HEK293 (cell line): ENCODE measurements around the gene EPAS1.

Source experiments
- CTCF ChIA-PET: fragments of 350-600 bp; formaldehyde crosslinking; extraction: SDS; loops from one replicate; lab custom pipeline; 2021; ENCODE audit warnings: antibody characterized with exemption; lab: Yijun Ruan, JAX
- POLR2A ChIA-PET: fragments of 300-600 bp; formaldehyde crosslinking; extraction: SDS; loops from one replicate; lab custom pipeline; 2020; ENCODE audit warnings: antibody characterized with exemption, inconsistent platforms; lab: Yijun Ruan, JAX
- H3K27ac ChIP-seq: fragments of 200-500 bp; sonication (Bioruptor generic); 2 replicates; pipeline ENCODE4 v1.5.1; 2014; ENCODE audit warnings: low read depth, low read length, control low read depth, inconsistent platforms; ENCODE audit errors: extremely low read depth
- H3K36me3 ChIP-seq, 2 experiments: fragments of 200-500 bp in 1 of 2; sonication (Bioruptor generic) in 1 of 2; 1 replicate in 1 of 2; 2 replicates in 1 of 2; pipeline ENCODE4 v1.5.1; 2014 to 2017; ENCODE audit warnings: inconsistent platforms in 2 of 2, low read length in 2 of 2; ENCODE audit not compliant: control insufficient read depth in 2 of 2, insufficient read depth in 1 of 2
- H3K4me1 ChIP-seq: fragments of 200-500 bp; sonication (Bioruptor generic); 2 replicates; pipeline ENCODE4 v1.5.1; 2014; ENCODE audit warnings: mild to moderate bottlenecking, low read length, inconsistent platforms; ENCODE audit not compliant: control insufficient read depth, insufficient read depth
- H3K4me3 ChIP-seq: 2 replicates; pipeline ENCODE4 v1.5.1; 2011; ENCODE audit warnings: low read depth, mild to moderate bottlenecking, control low read depth, low read length, moderate library complexity
- H3K9me3 ChIP-seq: fragments of 200-500 bp; sonication (Bioruptor generic); 2 replicates; pipeline ENCODE4 v1.5.1; 2014; ENCODE audit warnings: low read depth, low read length, inconsistent platforms; ENCODE audit not compliant: control insufficient read depth, insufficient read depth
- EGR2 ChIP-seq: fragments of 450-650 bp; formaldehyde crosslinking; IDR thresholded peaks from 2 replicates; pipeline ENCODE4 v1.5.1; 2016; ENCODE audit warnings: low read depth, missing biosample characterization, missing genetic modification characterization
- GLIS2 ChIP-seq: fragments of 450-650 bp; formaldehyde crosslinking; IDR thresholded peaks from 2 replicates; pipeline ENCODE4 v1.5.1; 2016; ENCODE audit warnings: missing biosample characterization, missing genetic modification characterization
- KLF1 ChIP-seq: fragments of 450-650 bp; formaldehyde crosslinking; IDR thresholded peaks from 2 replicates; pipeline ENCODE4 v1.5.1; 2016; ENCODE audit warnings: missing biosample characterization, missing genetic modification characterization
- KLF8 ChIP-seq: fragments of 450-650 bp; formaldehyde crosslinking; IDR thresholded peaks from 2 replicates; pipeline ENCODE4 v1.5.1; 2016; ENCODE audit warnings: missing biosample characterization, missing genetic modification characterization
- MEIS1 ChIP-seq: sonication (generic); formaldehyde crosslinking; IDR thresholded peaks from 2 replicates; pipeline ENCODE4 v1.8.1; 2022; ENCODE audit warnings: missing genetic modification reagents, mild to moderate bottlenecking, borderline replicate concordance
- SCRT2 ChIP-seq: fragments of 450-650 bp; formaldehyde crosslinking; IDR thresholded peaks from 2 replicates; pipeline ENCODE4 v1.5.1; 2016; ENCODE audit warnings: missing biosample characterization, missing genetic modification characterization
- SP2 ChIP-seq: fragments of 450-650 bp; formaldehyde crosslinking; IDR thresholded peaks from 2 replicates; pipeline ENCODE4 v1.5.1; 2016; ENCODE audit warnings: missing biosample characterization, missing genetic modification characterization
- SP3 ChIP-seq: fragments of 450-650 bp; formaldehyde crosslinking; IDR thresholded peaks from 2 replicates; pipeline ENCODE4 v1.5.1; 2016; ENCODE audit warnings: missing biosample characterization, missing genetic modification characterization
- TCF7L2 ChIP-seq: IDR thresholded peaks from 2 replicates; pipeline ENCODE4 v1.6.1; 2011; ENCODE audit warnings: low read depth, mild to moderate bottlenecking, inconsistent platforms, low read length, moderate library complexity, borderline replicate concordance
- ZFHX2 ChIP-seq: fragments of 450-650 bp; formaldehyde crosslinking; conservative IDR thresholded peaks from 2 replicates; pipeline ENCODE4 v1.5.1; 2016; ENCODE audit warnings: missing biosample characterization, missing genetic modification characterization
- ZNF211 ChIP-seq: fragments of 450-650 bp; formaldehyde crosslinking; IDR thresholded peaks from 2 replicates; pipeline ENCODE4 v1.5.1; 2016; ENCODE audit warnings: low read depth, missing biosample characterization, missing genetic modification characterization
- ZNF223 ChIP-seq: fragments of 450-650 bp; formaldehyde crosslinking; IDR thresholded peaks from 2 replicates; pipeline ENCODE4 v1.5.1; 2016; ENCODE audit warnings: missing biosample characterization, missing genetic modification characterization
- ZNF239 ChIP-seq: fragments of 450-650 bp; formaldehyde crosslinking; IDR thresholded peaks from 2 replicates; pipeline ENCODE4 v1.5.1; 2016; ENCODE audit warnings: missing biosample characterization, missing genetic modification characterization
- ZNF292 ChIP-seq: fragments of 450-650 bp; formaldehyde crosslinking; IDR thresholded peaks from 2 replicates; pipeline ENCODE4 v1.5.1; 2016; ENCODE audit warnings: low read depth, missing biosample characterization, missing genetic modification characterization, borderline replicate concordance
- ZNF302 ChIP-seq: fragments of 450-650 bp; formaldehyde crosslinking; IDR thresholded peaks from 2 replicates; pipeline ENCODE4 v1.5.1; 2016; ENCODE audit warnings: missing biosample characterization, missing genetic modification characterization, low read depth
- ZNF335 ChIP-seq: fragments of 450-650 bp; formaldehyde crosslinking; conservative IDR thresholded peaks from 2 replicates; pipeline ENCODE4 v1.5.1; 2016; ENCODE audit warnings: missing biosample characterization, missing genetic modification characterization
- ZNF664 ChIP-seq: fragments of 450-650 bp; formaldehyde crosslinking; IDR thresholded peaks from 2 replicates; pipeline ENCODE4 v1.5.1; 2016; ENCODE audit warnings: missing biosample characterization, missing genetic modification characterization
- ZSCAN30 ChIP-seq: fragments of 450-650 bp; IDR thresholded peaks from 2 replicates; pipeline ENCODE4 v1.5.1; 2018; ENCODE audit warnings: missing biosample characterization, mild to moderate bottlenecking, missing genetic modification characterization, moderate library complexity
- TF ChIP-seq, protein P1 (sequence below): fragments of 450-650 bp; formaldehyde crosslinking; conservative IDR thresholded peaks from 2 replicates; pipeline ENCODE4 v1.5.1; 2016; ENCODE audit warnings: low read depth, missing biosample characterization, missing genetic modification characterization
- TF ChIP-seq, protein P2 (sequence below): fragments of 450-650 bp; formaldehyde crosslinking; optimal IDR thresholded peaks from 2 replicates; pipeline ENCODE3; 2016; ENCODE audit warnings: missing biosample characterization, mild to moderate bottlenecking, missing genetic modification characterization
- TF ChIP-seq, protein P3 (sequence below): fragments of 450-650 bp; formaldehyde crosslinking; IDR thresholded peaks from 2 replicates; pipeline ENCODE4 v1.5.1; 2016; ENCODE audit warnings: missing biosample characterization, missing genetic modification characterization
- TF ChIP-seq, protein P4 (sequence below): fragments of 450-650 bp; formaldehyde crosslinking; IDR thresholded peaks from 2 replicates; pipeline ENCODE4 v1.5.1; 2016; ENCODE audit warnings: missing biosample characterization, missing genetic modification characterization
- TF ChIP-seq, protein P5 (sequence below): fragments of 450-650 bp; formaldehyde crosslinking; IDR thresholded peaks from 2 replicates; pipeline ENCODE4 v1.5.1; 2016; ENCODE audit warnings: missing biosample characterization, missing genetic modification characterization
- TF ChIP-seq, protein P6 (sequence below): fragments of 450-650 bp; formaldehyde crosslinking; IDR thresholded peaks from 2 replicates; pipeline ENCODE4 v1.5.1; 2017; ENCODE audit warnings: missing biosample characterization, missing genetic modification characterization

EPAS1 gene

DNA sequence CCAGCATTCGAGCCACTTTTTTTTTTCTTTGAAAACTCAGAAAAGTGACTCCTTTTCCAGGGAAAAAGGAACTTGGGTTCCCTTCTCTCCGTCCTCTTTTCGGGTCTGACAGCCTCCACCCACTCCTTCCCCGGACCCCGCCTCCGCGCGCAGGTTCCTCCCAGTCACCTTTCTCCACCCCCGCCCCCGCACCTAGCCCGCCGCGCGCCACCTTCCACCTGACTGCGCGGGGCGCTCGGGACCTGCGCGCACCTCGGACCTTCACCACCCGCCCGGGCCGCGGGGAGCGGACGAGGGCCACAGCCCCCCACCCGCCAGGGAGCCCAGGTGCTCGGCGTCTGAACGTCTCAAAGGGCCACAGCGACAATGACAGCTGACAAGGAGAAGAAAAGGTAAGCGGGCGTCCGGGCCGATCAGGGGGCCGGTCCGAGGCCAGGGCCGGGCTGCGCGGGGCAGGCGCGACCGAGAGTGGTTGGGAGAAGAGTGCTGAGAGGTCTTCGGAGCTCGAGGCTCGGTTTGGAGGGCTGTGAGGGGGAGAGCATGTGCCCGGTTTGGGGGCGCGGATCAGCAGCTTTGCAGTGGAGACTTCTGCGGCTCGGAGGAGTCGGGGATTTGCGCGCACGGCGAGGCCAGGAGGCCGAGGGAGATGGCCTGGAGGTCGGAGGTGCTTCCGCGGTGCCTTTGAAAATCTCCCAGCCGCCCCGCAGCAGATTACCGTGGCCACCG is 502 bp downstream of the EPAS1 start:
- Histone ChIP-seq H3K4me1 (no peaks in the 10 kb centered on the region), H3K27ac (peak overlapping the region; percentile 58), H3K4me3 (peak overlapping the region; percentile 65), H3K36me3 (no peaks in the 10 kb centered on the region), H3K9me3 (no peaks in the 10 kb centered on the region)
- ChIA-PET POLR2A (interaction anchor here (0.7 to 1.1 kb wide), 6 partner anchors 14 to 235 kb away, joined by 3 to 7 read pairs (median 4); no protein-coding TSS in a partner anchor), CTCF (interaction anchor here (0.6 to 1.9 kb wide), 8 partner anchors 11 to 1206 kb away, joined by 3 to 13 read pairs (median 4); no protein-coding TSS in a partner anchor)
- 0 out of 2 replicates have a peak, but pooled peaks have one; percentile 13 for TF ChIP-seq ZSCAN30
- TF ChIP-seq ZNF239 (tag by site-specific recombination) = no peak
- peak; percentile 74 for TF ChIP-seq EGR2 (tag by site-specific recombination)
- 0 out of 2 replicates have a peak, but pooled peaks have one; percentile 23 for TF ChIP-seq KLF8 (tag by site-specific recombination)
- TF ChIP-seq SCRT2 (tag by site-specific recombination) = 0 out of 2 replicates have a peak, but pooled peaks have one; percentile 23
- peak; percentile 52 for TF ChIP-seq SP2 (tag by site-specific recombination)
- peak; percentile 23; the same call in 1 of the 2 replicates for TF ChIP-seq GLIS2 (tag by site-specific recombination)
- TF ChIP-seq ZNF302 (tag by site-specific recombination) = no peak
- TF ChIP-seq KLF1 = peak; percentile 43; the same call in 1 of the 2 replicates
- TF ChIP-seq ZNF211 (tag by site-specific recombination) = no peak
- TF ChIP-seq TCF7L2 = peak; percentile 51; the same call in 1 of the 2 replicates
- TF ChIP-seq ZFHX2 = peak; percentile 88
- peak; percentile 85 for TF ChIP-seq SP3 (tag by site-specific recombination)
- TF ChIP-seq, protein P1, sequence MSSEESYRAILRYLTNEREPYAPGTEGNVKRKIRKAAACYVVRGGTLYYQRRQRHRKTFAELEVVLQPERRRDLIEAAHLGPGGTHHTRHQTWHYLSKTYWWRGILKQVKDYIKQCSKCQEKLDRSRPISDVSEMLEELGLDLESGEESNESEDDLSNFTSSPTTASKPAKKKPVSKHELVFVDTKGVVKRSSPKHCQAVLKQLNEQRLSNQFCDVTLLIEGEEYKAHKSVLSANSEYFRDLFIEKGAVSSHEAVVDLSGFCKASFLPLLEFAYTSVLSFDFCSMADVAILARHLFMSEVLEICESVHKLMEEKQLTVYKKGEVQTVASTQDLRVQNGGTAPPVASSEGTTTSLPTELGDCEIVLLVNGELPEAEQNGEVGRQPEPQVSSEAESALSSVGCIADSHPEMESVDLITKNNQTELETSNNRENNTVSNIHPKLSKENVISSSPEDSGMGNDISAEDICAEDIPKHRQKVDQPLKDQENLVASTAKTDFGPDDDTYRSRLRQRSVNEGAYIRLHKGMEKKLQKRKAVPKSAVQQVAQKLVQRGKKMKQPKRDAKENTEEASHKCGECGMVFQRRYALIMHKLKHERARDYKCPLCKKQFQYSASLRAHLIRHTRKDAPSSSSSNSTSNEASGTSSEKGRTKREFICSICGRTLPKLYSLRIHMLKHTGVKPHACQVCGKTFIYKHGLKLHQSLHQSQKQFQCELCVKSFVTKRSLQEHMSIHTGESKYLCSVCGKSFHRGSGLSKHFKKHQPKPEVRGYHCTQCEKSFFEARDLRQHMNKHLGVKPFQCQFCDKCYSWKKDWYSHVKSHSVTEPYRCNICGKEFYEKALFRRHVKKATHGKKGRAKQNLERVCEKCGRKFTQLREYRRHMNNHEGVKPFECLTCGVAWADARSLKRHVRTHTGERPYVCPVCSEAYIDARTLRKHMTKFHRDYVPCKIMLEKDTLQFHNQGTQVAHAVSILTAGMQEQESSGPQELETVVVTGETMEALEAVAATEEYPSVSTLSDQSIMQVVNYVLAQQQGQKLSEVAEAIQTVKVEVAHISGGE (tag by site-specific recombination) = no peak
- TF ChIP-seq, protein P2, sequence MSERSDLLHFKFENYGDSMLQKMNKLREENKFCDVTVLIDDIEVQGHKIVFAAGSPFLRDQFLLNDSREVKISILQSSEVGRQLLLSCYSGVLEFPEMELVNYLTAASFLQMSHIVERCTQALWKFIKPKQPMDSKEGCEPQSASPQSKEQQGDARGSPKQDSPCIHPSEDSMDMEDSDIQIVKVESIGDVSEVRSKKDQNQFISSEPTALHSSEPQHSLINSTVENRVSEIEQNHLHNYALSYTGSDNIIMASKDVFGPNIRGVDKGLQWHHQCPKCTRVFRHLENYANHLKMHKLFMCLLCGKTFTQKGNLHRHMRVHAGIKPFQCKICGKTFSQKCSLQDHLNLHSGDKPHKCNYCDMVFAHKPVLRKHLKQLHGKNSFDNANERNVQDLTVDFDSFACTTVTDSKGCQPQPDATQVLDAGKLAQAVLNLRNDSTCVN (tag by site-specific recombination) = peak; percentile 78
- TF ChIP-seq ZNF292 (tag by site-specific recombination) = no peak
- no peak for TF ChIP-seq ZNF664 (tag by site-specific recombination)
- TF ChIP-seq, protein P3, sequence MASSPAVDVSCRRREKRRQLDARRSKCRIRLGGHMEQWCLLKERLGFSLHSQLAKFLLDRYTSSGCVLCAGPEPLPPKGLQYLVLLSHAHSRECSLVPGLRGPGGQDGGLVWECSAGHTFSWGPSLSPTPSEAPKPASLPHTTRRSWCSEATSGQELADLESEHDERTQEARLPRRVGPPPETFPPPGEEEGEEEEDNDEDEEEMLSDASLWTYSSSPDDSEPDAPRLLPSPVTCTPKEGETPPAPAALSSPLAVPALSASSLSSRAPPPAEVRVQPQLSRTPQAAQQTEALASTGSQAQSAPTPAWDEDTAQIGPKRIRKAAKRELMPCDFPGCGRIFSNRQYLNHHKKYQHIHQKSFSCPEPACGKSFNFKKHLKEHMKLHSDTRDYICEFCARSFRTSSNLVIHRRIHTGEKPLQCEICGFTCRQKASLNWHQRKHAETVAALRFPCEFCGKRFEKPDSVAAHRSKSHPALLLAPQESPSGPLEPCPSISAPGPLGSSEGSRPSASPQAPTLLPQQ (tag by site-specific recombination) = peak; percentile 3; the same call in 1 of the 2 replicates
- TF ChIP-seq, protein P4, sequence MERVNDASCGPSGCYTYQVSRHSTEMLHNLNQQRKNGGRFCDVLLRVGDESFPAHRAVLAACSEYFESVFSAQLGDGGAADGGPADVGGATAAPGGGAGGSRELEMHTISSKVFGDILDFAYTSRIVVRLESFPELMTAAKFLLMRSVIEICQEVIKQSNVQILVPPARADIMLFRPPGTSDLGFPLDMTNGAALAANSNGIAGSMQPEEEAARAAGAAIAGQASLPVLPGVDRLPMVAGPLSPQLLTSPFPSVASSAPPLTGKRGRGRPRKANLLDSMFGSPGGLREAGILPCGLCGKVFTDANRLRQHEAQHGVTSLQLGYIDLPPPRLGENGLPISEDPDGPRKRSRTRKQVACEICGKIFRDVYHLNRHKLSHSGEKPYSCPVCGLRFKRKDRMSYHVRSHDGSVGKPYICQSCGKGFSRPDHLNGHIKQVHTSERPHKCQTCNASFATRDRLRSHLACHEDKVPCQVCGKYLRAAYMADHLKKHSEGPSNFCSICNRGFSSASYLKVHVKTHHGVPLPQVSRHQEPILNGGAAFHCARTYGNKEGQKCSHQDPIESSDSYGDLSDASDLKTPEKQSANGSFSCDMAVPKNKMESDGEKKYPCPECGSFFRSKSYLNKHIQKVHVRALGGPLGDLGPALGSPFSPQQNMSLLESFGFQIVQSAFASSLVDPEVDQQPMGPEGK (tag by site-specific recombination) = peak; percentile 71
- peak; percentile 48 for TF ChIP-seq ZNF335 (tag by site-specific recombination)
- TF ChIP-seq, protein P5, sequence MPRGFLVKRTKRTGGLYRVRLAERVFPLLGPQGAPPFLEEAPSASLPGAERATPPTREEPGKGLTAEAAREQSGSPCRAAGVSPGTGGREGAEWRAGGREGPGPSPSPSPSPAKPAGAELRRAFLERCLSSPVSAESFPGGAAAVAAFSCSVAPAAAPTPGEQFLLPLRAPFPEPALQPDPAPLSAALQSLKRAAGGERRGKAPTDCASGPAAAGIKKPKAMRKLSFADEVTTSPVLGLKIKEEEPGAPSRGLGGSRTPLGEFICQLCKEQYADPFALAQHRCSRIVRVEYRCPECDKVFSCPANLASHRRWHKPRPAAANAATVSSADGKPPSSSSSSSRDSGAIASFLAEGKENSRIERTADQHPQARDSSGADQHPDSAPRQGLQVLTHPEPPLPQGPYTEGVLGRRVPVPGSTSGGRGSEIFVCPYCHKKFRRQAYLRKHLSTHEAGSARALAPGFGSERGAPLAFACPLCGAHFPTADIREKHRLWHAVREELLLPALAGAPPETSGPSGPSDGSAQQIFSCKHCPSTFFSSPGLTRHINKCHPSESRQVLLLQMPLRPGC = no peak
- TF ChIP-seq, protein P6, sequence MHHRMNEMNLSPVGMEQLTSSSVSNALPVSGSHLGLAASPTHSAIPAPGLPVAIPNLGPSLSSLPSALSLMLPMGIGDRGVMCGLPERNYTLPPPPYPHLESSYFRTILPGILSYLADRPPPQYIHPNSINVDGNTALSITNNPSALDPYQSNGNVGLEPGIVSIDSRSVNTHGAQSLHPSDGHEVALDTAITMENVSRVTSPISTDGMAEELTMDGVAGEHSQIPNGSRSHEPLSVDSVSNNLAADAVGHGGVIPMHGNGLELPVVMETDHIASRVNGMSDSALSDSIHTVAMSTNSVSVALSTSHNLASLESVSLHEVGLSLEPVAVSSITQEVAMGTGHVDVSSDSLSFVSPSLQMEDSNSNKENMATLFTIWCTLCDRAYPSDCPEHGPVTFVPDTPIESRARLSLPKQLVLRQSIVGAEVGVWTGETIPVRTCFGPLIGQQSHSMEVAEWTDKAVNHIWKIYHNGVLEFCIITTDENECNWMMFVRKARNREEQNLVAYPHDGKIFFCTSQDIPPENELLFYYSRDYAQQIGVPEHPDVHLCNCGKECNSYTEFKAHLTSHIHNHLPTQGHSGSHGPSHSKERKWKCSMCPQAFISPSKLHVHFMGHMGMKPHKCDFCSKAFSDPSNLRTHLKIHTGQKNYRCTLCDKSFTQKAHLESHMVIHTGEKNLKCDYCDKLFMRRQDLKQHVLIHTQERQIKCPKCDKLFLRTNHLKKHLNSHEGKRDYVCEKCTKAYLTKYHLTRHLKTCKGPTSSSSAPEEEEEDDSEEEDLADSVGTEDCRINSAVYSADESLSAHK = no peak
- no peak for TF ChIP-seq ZNF223 (tag by site-specific recombination)
- no peak for TF ChIP-seq MEIS1
